Activated naive CD8-positive, alpha-beta T cell treated with anti-CD3 and anti-CD28 coated beads, Interleukin-2, amount 50 U/mL, for 24 hours (primary cell): ENCODE results near the gene AMMECR1L.
"Not testable (repeated sequence)": the region's sequence is repeated elsewhere in the genome, so short reads cannot be mapped to it uniquely, and the experiment has no call there.

Source experiments
- ATAC-seq: fragments of 150-1000 bp; cut with Tn5 transposase; one replicate; pipeline ENCODE4 v1.10.0; 2021
- DNase-seq: peaks from one replicate; pipeline ENCODE4 v3.0.0; 2021
- H3K27ac Mint-ChIP-seq: one replicate; pipeline ENCODE4 v1.8.0; 2021; ENCODE audit warnings: mild to moderate bottlenecking, mixed read lengths
- H3K27me3 Mint-ChIP-seq: one replicate; pipeline ENCODE4 v1.8.0; 2021; ENCODE audit warnings: mixed read lengths
- H3K36me3 Mint-ChIP-seq: one replicate; pipeline ENCODE4 v1.8.0; 2021; ENCODE audit warnings: low read depth, mixed read lengths
- H3K4me1 Mint-ChIP-seq: one replicate; pipeline ENCODE4 v1.8.0; 2021; ENCODE audit warnings: mixed read lengths
- H3K4me3 Mint-ChIP-seq: one replicate; pipeline ENCODE4 v1.8.0; 2021; ENCODE audit warnings: mild to moderate bottlenecking, moderate library complexity, mixed read lengths
- H3K9me3 Mint-ChIP-seq: one replicate; pipeline ENCODE4 v1.8.0; 2021; ENCODE audit warnings: mixed read lengths

AMMECR1L gene

GRCh38 chr2:127897531-127898211 is 11.9 kb upstream of the AMMECR1L start:
- H3K36me3 Mint-ChIP-seq: no peaks in the 10 kb centered on the region
- H3K4me1 Mint-ChIP-seq: peaks cover 2% of the 10 kb centered on the region
- H3K9me3 Mint-ChIP-seq: no peaks in the 10 kb centered on the region
- no peak overlapping the region for H3K4me3 Mint-ChIP-seq
- peaks cover 2% of the 10 kb centered on the region for H3K27me3 Mint-ChIP-seq
- no peak for ATAC-seq
- no peak overlapping the region for H3K27ac Mint-ChIP-seq
- DNase-seq: no peak

GRCh38 chr2:127893494-127893893 is 7.7 kb upstream of the AMMECR1L start:
- Mint-ChIP-seq H3K4me1 (peaks cover 2% of the 10 kb centered on the region), H3K4me3 (no peak overlapping the region), H3K9me3 (no peaks in the 10 kb centered on the region), H3K27ac (no peak overlapping the region), H3K36me3 (no peaks in the 10 kb centered on the region), H3K27me3 (no peaks in the 10 kb centered on the region)
- no peak for ATAC-seq
- no peak for DNase-seq

GRCh38 chr2:127893033-127893432 is 7.3 kb upstream of the AMMECR1L start:
- no peak for ATAC-seq
- H3K4me3 Mint-ChIP-seq: no peak overlapping the region
- peaks cover 2% of the 10 kb centered on the region for H3K4me1 Mint-ChIP-seq
- H3K27ac Mint-ChIP-seq: no peak overlapping the region
- H3K27me3 Mint-ChIP-seq: no peaks in the 10 kb centered on the region
- H3K9me3 Mint-ChIP-seq: no peaks in the 10 kb centered on the region
- no peaks in the 10 kb centered on the region for H3K36me3 Mint-ChIP-seq
- no peak for DNase-seq

GRCh38 chr2:127891811-127892210 is 6.1 kb upstream of the AMMECR1L start:
- Mint-ChIP-seq H3K36me3 (no peaks in the 10 kb centered on the region), H3K27ac (no peak overlapping the region), H3K4me1 (peaks cover 12% of the 10 kb centered on the region), H3K27me3 (no peaks in the 10 kb centered on the region), H3K4me3 (no peak overlapping the region), H3K9me3 (no peaks in the 10 kb centered on the region)
- ATAC-seq (no peak), DNase-seq (no peak)

GRCh38 chr2:127890756-127891155 is 5.0 kb upstream of the AMMECR1L start:
- not testable (repeated sequence) for H3K4me3 Mint-ChIP-seq, H3K27ac Mint-ChIP-seq, H3K9me3 Mint-ChIP-seq, H3K36me3 Mint-ChIP-seq, H3K27me3 Mint-ChIP-seq, ATAC-seq, DNase-seq
- H3K4me1 Mint-ChIP-seq: peaks cover 12% of the 10 kb centered on the region

GRCh38 chr2:127888772-127889171 is 3.0 kb upstream of the AMMECR1L start:
- ATAC-seq (no peak), DNase-seq (no peak)
- Mint-ChIP-seq H3K36me3 (peaks cover 5% of the 10 kb centered on the region), H3K9me3 (no peaks in the 10 kb centered on the region), H3K27ac (no peak overlapping the region), H3K4me1 (peaks cover 23% of the 10 kb centered on the region), H3K4me3 (no peak overlapping the region), H3K27me3 (no peaks in the 10 kb centered on the region)

- Mint-ChIP-seq H3K4me1 (peaks cover 31% of the 10 kb centered on the region), H3K36me3 (peaks cover 12% of the 10 kb centered on the region), H3K27ac (peak overlapping the region; percentile 68), H3K4me3 (peak overlapping the region; percentile 83), H3K9me3 (no peaks in the 10 kb centered on the region), H3K27me3 (no peaks in the 10 kb centered on the region)
- ATAC-seq (no peak), DNase-seq (no peak)
Measured at GRCh38 chr2:127887776-127888130, 2.0 kb upstream of the AMMECR1L start.

GRCh38 chr2:127887082-127887775 is 1.5 kb upstream of the AMMECR1L start:
- no peak for DNase-seq
- Mint-ChIP-seq H3K27me3 (no peaks in the 10 kb centered on the region), H3K4me1 (peaks cover 35% of the 10 kb centered on the region), H3K4me3 (peak overlapping the region; percentile 83), H3K27ac (peak overlapping the region; percentile 68), H3K9me3 (no peaks in the 10 kb centered on the region), H3K36me3 (peaks cover 16% of the 10 kb centered on the region)
- ATAC-seq: no peak

GRCh38 chr2:127886593-127886935 is 808 bp upstream of the AMMECR1L start:
- H3K4me1 Mint-ChIP-seq: peaks cover 41% of the 10 kb centered on the region
- peak overlapping the region; percentile 64 for H3K27ac Mint-ChIP-seq
- not testable (repeated sequence) for H3K9me3 Mint-ChIP-seq, H3K27me3 Mint-ChIP-seq, DNase-seq
- peak; percentile 21 for ATAC-seq
- H3K4me3 Mint-ChIP-seq: peak overlapping the region; percentile 83
- H3K36me3 Mint-ChIP-seq: peaks cover 21% of the 10 kb centered on the region

GRCh38 chr2:127884861-127885740 is 655 bp downstream of the AMMECR1L start:
- DNase-seq (peak; percentile 43), ATAC-seq (peak; percentile 8)
- not testable (repeated sequence) for H3K9me3 Mint-ChIP-seq, H3K27me3 Mint-ChIP-seq
- Mint-ChIP-seq H3K27ac (peak overlapping the region; percentile 88), H3K4me1 (peaks cover 53% of the 10 kb centered on the region), H3K4me3 (peak overlapping the region; percentile 90), H3K36me3 (peaks cover 26% of the 10 kb centered on the region)

GRCh38 chr2:127884436-127884835 is 1.3 kb downstream of the AMMECR1L start:
- H3K4me3 Mint-ChIP-seq: peak overlapping the region; percentile 90
- no peak for ATAC-seq

GRCh38 chr2:127879899-127880298 is 5.9 kb downstream of the AMMECR1L start:
- no peak for DNase-seq
- peaks cover 63% of the 10 kb centered on the region for H3K4me1 Mint-ChIP-seq
- H3K36me3 Mint-ChIP-seq: peaks cover 27% of the 10 kb centered on the region
- no peak for ATAC-seq
- no peaks in the 10 kb centered on the region for H3K9me3 Mint-ChIP-seq
- no peak overlapping the region for H3K4me3 Mint-ChIP-seq
- H3K27me3 Mint-ChIP-seq: no peaks in the 10 kb centered on the region
- H3K27ac Mint-ChIP-seq: no peak overlapping the region

More at GRCh38 chr2:127884436-127884835, 1.3 kb downstream of the AMMECR1L start:
- Mint-ChIP-seq H3K9me3 (no peaks in the 10 kb centered on the region), H3K27ac (peak overlapping the region; percentile 88), H3K36me3 (peaks cover 26% of the 10 kb centered on the region), H3K4me1 (peaks cover 57% of the 10 kb centered on the region), H3K27me3 (no peaks in the 10 kb centered on the region)
- DNase-seq: no peak

- no peak for DNase-seq
Measured at GRCh38 chr2:127877626-127878025, 8.1 kb downstream of the AMMECR1L start.

GRCh38 chr2:127877136-127877535 is 8.6 kb downstream of the AMMECR1L start:
- Mint-ChIP-seq H3K9me3 (no peaks in the 10 kb centered on the region), H3K27me3 (no peaks in the 10 kb centered on the region), H3K4me1 (peaks cover 48% of the 10 kb centered on the region), H3K36me3 (peaks cover 27% of the 10 kb centered on the region), H3K4me3 (no peak overlapping the region), H3K27ac (no peak overlapping the region)
- ATAC-seq: no peak
- no peak for DNase-seq

More at GRCh38 chr2:127877626-127878025, 8.1 kb downstream of the AMMECR1L start:
- H3K36me3 Mint-ChIP-seq: peaks cover 28% of the 10 kb centered on the region
- no peaks in the 10 kb centered on the region for H3K27me3 Mint-ChIP-seq
- peaks cover 53% of the 10 kb centered on the region for H3K4me1 Mint-ChIP-seq
- H3K9me3 Mint-ChIP-seq: no peaks in the 10 kb centered on the region
- H3K4me3 Mint-ChIP-seq: no peak overlapping the region
- no peak for ATAC-seq
- H3K27ac Mint-ChIP-seq: no peak overlapping the region
